GM12878 (cell line): ENCODE results near the gene PPME1. TPM values are rescaled to one million over a fixed set of nuclear protein-coding genes. Genes with fewer than 3 reads are reported as not detected.

Source experiments
- ATAC-seq: fragments of 200-7000 bp; cut with Tn5 transposase; 3 replicates; pipeline ENCODE4 v1.9.1; 2020; ENCODE audit warnings: mild to moderate bottlenecking, moderate library complexity
- BruUV-seq: library from RNA; stranded (reverse); fragments of 400-500 nt; replicated peaks from 2 replicates; lab custom pipeline; 2021; lab: Mats Ljungman, UMichigan
- CTCF ChIA-PET: fragments of 300-600 bp; sonication (Branson Sonifier 250); formaldehyde crosslinking; extraction: SDS; loops from one replicate; lab custom pipeline; 2021; ENCODE audit warnings: inconsistent platforms; lab: Yijun Ruan, JAX
- POLR2A ChIA-PET: fragments of 350-600 bp; formaldehyde crosslinking; extraction: SDS; loops from one replicate; lab custom pipeline; 2021; ENCODE audit warnings: inconsistent platforms; lab: Charles Lee
- RAD21 ChIA-PET: fragments of 300-600 bp; sonication (Branson Sonifier 250); formaldehyde crosslinking; loops from one replicate; lab custom pipeline; 2023; ENCODE audit warnings: antibody characterized with exemption; ENCODE audit not compliant: unreplicated experiment; lab: Charles Lee
- SMC1A ChIA-PET: fragments of 300-600 bp; sonication (Branson Sonifier 250); formaldehyde crosslinking; loops from one replicate; lab custom pipeline; 2023; ENCODE audit not compliant: unreplicated experiment, uncharacterized antibody; lab: Charles Lee
- DNase-seq: peaks from one replicate; pipeline ENCODE4 v3.0.0-alpha.2; 2011; ENCODE audit warnings: low read depth, low spot score
- FAIRE-seq: peaks from 3 replicates; lab custom pipeline; 2011; peaks lifted over from hg19 to GRCh38; lab: Jason Lieb, UNC
- H2AFZ ChIP-seq: 2 replicates; pipeline ENCODE4 v1.6.0; 2011; ENCODE audit warnings: low read depth, low read length, control low read depth; ENCODE audit not compliant: control insufficient read depth
- H3K27ac ChIP-seq: 2 replicates; pipeline ENCODE4 v1.5.1; 2011; ENCODE audit warnings: control low read depth; ENCODE audit not compliant: control insufficient read depth, insufficient read depth
- H3K27me3 ChIP-seq, 2 experiments: replicated peaks in 1 of 2; 2 replicates each; pipeline versions ENCODE4 v1.6.0 to v1.6.1; 2011; ENCODE audit warnings: low read length in 1 of 2; ENCODE audit not compliant: control insufficient read depth in 2 of 2, insufficient read depth in 2 of 2
- H3K36me3 ChIP-seq, 2 experiments: 2 replicates each; pipeline ENCODE4 v1.5.1; 2011; ENCODE audit warnings: low read length in 1 of 2; ENCODE audit not compliant: control insufficient read depth in 2 of 2, insufficient read depth in 2 of 2
- H3K4me1 ChIP-seq: 2 replicates; pipeline ENCODE4 v1.6.1; 2011; ENCODE audit warnings: mild to moderate bottlenecking, low read length, moderate library complexity, mixed read lengths; ENCODE audit not compliant: control insufficient read depth, insufficient read depth
- H3K4me2 ChIP-seq: 2 replicates; pipeline ENCODE4 v1.6.0; 2011; ENCODE audit warnings: control low read depth; ENCODE audit not compliant: control insufficient read depth, insufficient read depth
- H3K4me3 ChIP-seq: fragments of 200-600 bp; sonication (generic); 2 replicates; pipeline ENCODE4 v1.5.1; 2016
- H3K79me2 ChIP-seq: 2 replicates; pipeline ENCODE4 v1.6.0; 2011; ENCODE audit warnings: low read length; ENCODE audit not compliant: control insufficient read depth, insufficient read depth
- H3K9ac ChIP-seq: 2 replicates; pipeline ENCODE4 v1.8.0; 2011; ENCODE audit warnings: low read length, control low read depth, mixed read lengths; ENCODE audit not compliant: control insufficient read depth, insufficient read depth
- H3K9me3 ChIP-seq: replicated peaks from 3 replicates; pipeline ENCODE4 v1.5.1; 2011; ENCODE audit warnings: mild to moderate bottlenecking, low read length; ENCODE audit not compliant: control insufficient read depth, insufficient read depth
- H4K20me1 ChIP-seq: 2 replicates; pipeline ENCODE4 v1.6.0; 2011; ENCODE audit not compliant: control insufficient read depth, insufficient read depth
- ATF7 ChIP-seq: fragments of 450-650 bp; IDR thresholded peaks from 2 replicates; pipeline ENCODE4 v1.6.1; 2016; ENCODE audit warnings: low read depth, mild to moderate bottlenecking
- BCL11A ChIP-seq: IDR thresholded peaks from 2 replicates; pipeline ENCODE4 v1.6.1; 2011; ENCODE audit warnings: low read depth, low read length
- MLLT1 ChIP-seq: fragments of 450-650 bp; IDR thresholded peaks from 2 replicates; pipeline ENCODE4 v1.6.1; 2016; ENCODE audit warnings: mild to moderate bottlenecking
- SREBF2 ChIP-seq: IDR thresholded peaks from 2 replicates; pipeline ENCODE4 v1.6.1; 2012; ENCODE audit warnings: mild to moderate bottlenecking, low read length
- ZBTB11 ChIP-seq: fragments of 450-650 bp; formaldehyde crosslinking; IDR thresholded peaks from 2 replicates; pipeline ENCODE4 v1.5.0; 2022; ENCODE audit warnings: mild to moderate bottlenecking, missing genetic modification characterization
- WGBS: methylation state at CpG from one replicate; pipeline ENCODE4 v1.1.6; 2016; ENCODE audit warnings: low lambda C conversion rate; ENCODE audit not compliant: insufficient replicate concordance, insufficient coverage; ENCODE audit errors: missing lambda C conversion rate; 5-methylcytosine and 5-hydroxymethylcytosine counted together
- in situ Hi-C: fragments of 300-500 bp; cut with MboI; formaldehyde crosslinking; loops from 9 replicates; pipeline ENCODE4 v1.14.3; 2018; ENCODE audit warnings: mixed read lengths
- intact Hi-C: fragments of 100-400 bp; cut with micrococcal nuclease; formaldehyde crosslinking; loops from one replicate; pipeline ENCODE4 v1.14.2; 2022; ENCODE audit not compliant: unreplicated experiment
- polyA plus RNA-seq, 11 experiments: library from polyadenylated mRNA; depleted of rRNA in 4 of 11; unstranded in 6 of 11; stranded (reverse) in 5 of 11; fragments of >200 nt; fragmentation: Nextera tagmentation in 4 of 11; fragmentation: Illumina TruSeq in 1 of 11; extraction: Ambion mirVana in 4 of 11; extraction: Trizol in 1 of 11; gene quantifications; 1 replicate in 1 of 11; 2 replicates in 10 of 11; pipeline versions ENCODE4 v1.2.1 to v1.2.3, GENCODE V29; 2011 to 2016; ENCODE audit warnings: inconsistent platforms in 2 of 11, missing spikeins in 2 of 11, low read depth in 1 of 11
- total RNA-seq, 4 experiments: library from RNA; depleted of rRNA in 3 of 4; stranded (reverse); fragments of >200 nt in 3 of 4; fragmentation: Illumina TruSeq in 1 of 4; extraction: Trizol in 1 of 4; gene quantifications; 2 replicates each; pipeline versions ENCODE4 v1.2.1 to v1.2.3, GENCODE V29; 2013 to 2021

The PPME1 gene
- total and polyA plus RNA-seq, 10 of the 15 experiments (the other 5 are each of a cell fraction or from before 2014, with no cell fraction given), result 3.1 to 51.4 (median 20.8) TPM

GRCh38 chr11:74179234-74180052 lies 8.4 kb downstream of the PPME1 start (continued):
- TF ChIP-seq ZBTB11, result no peak
- no peak for TF ChIP-seq BCL11A
- no peak for TF ChIP-seq SREBF2

- Histone ChIP-seq H3K36me3 (no peaks in the 10 kb centered on the region; a peak in 1 of 4 replicates), H3K9me3 (no peaks in the 10 kb centered on the region; the same call in 2 of the 3 replicates), H3K9ac (no peak overlapping the region), H3K27ac (no peak overlapping the region), H3K4me3 (no peak overlapping the region), H3K27me3 (no peaks in the 10 kb centered on the region), H3K4me1 (no peaks in the 10 kb centered on the region), H3K79me2 (peaks cover 30% of the 10 kb centered on the region), H4K20me1 (no peaks in the 10 kb centered on the region), H3K4me2 (no peak overlapping the region), H2AFZ (no peak overlapping the region)
- FAIRE-seq (no peak), ATAC-seq (no peak), DNase-seq (no peak)
- intact Hi-C loops (no loop called here), in situ Hi-C loops (no loop called here)
- TF ChIP-seq MLLT1 (no peak), ATF7 (no peak)
- ChIA-PET CTCF (interaction anchor here (1.2 kb wide), 1 partner anchor 10 kb away, joined by 3 read pairs; no protein-coding TSS in a partner anchor), RAD21 (no interaction called here), SMC1A (no interaction called here), POLR2A (interaction anchor here (0.6 to 2.7 kb wide), 2 partner anchors 8 to 12 kb away, joined by 3 to 11 read pairs; partner anchors contain the start of genes C2CD3 and PPME1)
- WGBS, result 94% methylated on average over 4 of the region's 4 CpGs
- BruUV-seq, result no TSS peak
These were observed 11.5 kb downstream of the PPME1 start for GRCh38 chr11:74182635-74183034.
